ENCODE results near the gene HAUS7. TPM values are rescaled to one million over a fixed set of nuclear protein-coding genes. Genes with fewer than 3 reads are reported as not detected.

HAUS7 gene
- polyA plus RNA-seq, 1 donor: 27.5 TPM

GRCh38 chrX:153457136-153457825, 13.1 kb downstream of the HAUS7 start:
- no peak for DNase-seq

DNA sequence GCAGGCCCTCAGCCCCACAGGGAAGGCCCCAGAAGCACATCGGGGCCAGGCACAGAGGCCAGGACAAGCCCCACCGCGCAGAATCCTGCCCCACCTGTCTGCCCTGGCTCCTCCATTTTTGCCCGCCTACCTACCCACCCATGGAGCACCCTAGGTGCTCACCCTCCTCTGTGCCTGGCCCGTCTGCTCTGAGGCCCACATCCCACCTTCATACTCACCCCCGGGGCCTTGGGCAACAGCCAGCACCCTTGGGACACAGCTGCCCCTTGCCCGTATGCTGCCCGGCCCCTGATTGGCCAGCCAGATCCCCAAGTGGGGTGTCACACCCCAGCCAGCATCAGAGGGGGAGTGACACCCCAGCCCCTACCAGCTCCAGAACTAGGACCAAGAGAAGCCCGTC, 13.7 kb downstream of the HAUS7 start:
- DNase-seq: no peak

- DNase-seq: no peak
Observed at GRCh38 chrX:153456161-153456560, 14.2 kb downstream of the HAUS7 start.

GRCh38 chrX:153455571-153455970, 14.8 kb downstream of the HAUS7 start:
- no peak for DNase-seq

GRCh38 chrX:153454901-153455550, 15.3 kb downstream of the HAUS7 start:
- DNase-seq: no peak

DNA sequence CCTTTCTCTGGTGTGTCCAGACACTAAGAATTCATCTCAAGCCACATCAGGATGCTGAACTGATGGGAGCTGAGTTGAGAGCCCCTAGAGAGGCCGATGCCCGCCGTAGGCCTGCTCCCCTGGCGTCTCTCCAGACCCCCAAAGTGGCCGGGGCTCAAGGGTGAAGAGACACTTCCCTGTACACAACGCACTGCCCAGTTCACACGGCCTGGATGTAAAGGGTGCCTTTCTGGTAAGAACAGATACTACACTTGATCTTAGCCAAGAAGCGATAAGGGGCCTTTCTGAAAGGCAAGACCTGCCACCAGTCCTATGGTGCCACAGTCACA, 19.5 kb downstream of the HAUS7 start:
- DNase-seq: no peak

- no peak for DNase-seq
Observed at GRCh38 chrX:153450114-153450948, 20.0 kb downstream of the HAUS7 start.

DNA sequence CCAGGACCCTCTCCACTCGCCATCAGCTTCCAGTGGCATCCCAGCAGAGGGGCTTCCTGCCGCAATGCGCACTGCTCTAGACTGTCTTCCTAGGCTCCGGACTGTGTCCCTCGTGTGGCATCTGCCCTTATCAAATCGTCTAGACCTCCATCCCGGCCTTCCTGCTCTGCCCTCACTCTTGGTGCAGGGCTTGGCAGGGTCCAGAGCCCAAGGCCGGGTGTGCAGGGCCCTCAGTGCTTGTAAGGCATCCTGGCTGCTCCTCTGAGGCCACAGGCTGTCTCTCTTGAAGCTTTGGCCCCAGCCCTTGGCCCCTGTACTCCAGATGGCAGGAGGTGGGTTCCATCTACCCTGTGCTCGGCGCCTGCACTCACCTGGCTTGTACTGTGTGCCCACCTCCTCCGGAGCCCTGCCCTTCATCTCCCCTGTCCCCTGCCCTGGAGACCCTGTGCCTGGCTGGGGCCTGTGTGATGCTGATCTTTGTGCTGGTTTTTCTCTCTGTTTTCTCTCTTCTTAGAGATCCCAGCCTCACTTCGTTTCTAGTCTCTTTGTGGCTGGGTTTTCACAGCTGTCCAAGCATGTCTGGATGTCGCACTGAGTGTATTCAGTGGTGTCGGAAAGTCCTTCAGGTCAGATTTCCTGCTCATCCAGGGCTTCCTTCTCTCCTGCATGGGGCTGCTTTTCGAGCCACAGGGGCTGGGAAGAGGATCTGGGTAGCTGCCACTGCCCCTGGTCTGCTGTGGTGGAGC, 20.8 kb downstream of the HAUS7 start:
- DNase-seq: no peak

- no peak for DNase-seq
Observed at GRCh38 chrX:153448556-153449367, 21.6 kb downstream of the HAUS7 start.

DNA sequence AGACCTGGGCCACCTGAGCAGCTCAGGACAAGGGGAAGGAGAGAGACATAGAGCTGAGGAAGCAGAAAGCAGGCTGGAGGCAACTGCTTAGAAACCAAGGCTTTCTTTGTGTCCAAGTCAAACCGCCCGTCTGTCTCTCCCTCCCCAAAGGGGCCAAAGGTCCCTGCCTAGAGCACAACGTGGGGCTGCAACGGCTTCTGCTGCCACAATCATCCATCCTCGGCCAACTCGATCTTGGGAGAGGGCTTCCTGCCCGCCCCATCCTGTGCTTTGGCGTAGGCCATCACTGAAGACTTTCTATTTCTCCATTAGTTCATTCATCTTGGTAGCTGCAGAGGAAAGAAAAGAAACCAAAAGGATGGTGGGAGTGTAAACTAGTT, 22.8 kb downstream of the HAUS7 start:
- DNase-seq: no peak

- DNase-seq: no peak
Observed at GRCh38 chrX:153446950-153447580, 23.3 kb downstream of the HAUS7 start.

- no peak for DNase-seq
Observed at GRCh38 chrX:153446636-153446936, 23.8 kb downstream of the HAUS7 start.

GRCh38 chrX:153445856-153446635, 24.3 kb downstream of the HAUS7 start, which contains the start of gene TREX2:
TREX2 (minus strand) TSS chrX:153446056; CDS start chrX:153445430, 626 bp downstream.
- DNase-seq: no peak

GRCh38 chrX:153445106-153445855, 25.1 kb downstream of the HAUS7 start:
- no peak for DNase-seq

GRCh38 chrX:153444333-153445011, 25.9 kb downstream of the HAUS7 start:
- DNase-seq: no peak

GRCh38 chrX:153443476-153444332, 26.7 kb downstream of the HAUS7 start:
- DNase-seq: no peak

- DNase-seq: no peak
Observed at GRCh38 chrX:153442463-153442862, 27.9 kb downstream of the HAUS7 start.

DNA sequence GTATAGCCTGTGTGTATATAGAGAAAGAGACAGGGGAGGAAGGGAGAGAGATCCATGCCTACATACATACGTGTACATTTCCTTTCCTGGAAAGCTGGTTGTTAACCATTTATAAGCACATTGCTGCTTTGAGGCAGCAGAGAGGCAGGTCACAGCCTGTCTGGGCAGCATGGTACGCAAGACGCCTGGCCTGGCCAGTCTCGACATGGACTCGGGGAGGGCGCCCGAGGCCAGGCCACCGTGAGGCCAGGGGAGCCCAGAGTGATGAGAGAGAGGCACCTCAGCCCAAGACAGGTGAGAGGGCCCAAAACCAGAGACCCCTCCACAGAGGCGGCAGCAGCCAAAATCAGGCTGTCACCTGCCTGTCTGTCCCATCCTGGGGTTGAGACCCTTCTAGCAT, 28.4 kb downstream of the HAUS7 start:
- no peak for DNase-seq

Measured in left kidney (tissue), 2 donors.